HG02981 (cell line): Measurements from ENCODE around the gene TIMM50.
"Not testable (repeated sequence)": the region's sequence is repeated elsewhere in the genome, so short reads cannot be mapped to it uniquely, and the experiment has no call there.

Experiments
- ATAC-seq: cut with Tn5 transposase; IDR thresholded peaks from one replicate; pipeline ENCODE4 v1.9.1; 2021; ENCODE audit warnings: mild to moderate bottlenecking, moderate library complexity; ENCODE audit not compliant: unreplicated experiment

The TIMM50 gene

GRCh38 chr19:39480337-39481228 lies at the start of gene TIMM50:
TSS of gene TIMM50 (plus strand) at chr19:39480838. CDS start at chr19:39480854, 16 bp downstream.
- ATAC-seq: peak; percentile 86

DNA sequence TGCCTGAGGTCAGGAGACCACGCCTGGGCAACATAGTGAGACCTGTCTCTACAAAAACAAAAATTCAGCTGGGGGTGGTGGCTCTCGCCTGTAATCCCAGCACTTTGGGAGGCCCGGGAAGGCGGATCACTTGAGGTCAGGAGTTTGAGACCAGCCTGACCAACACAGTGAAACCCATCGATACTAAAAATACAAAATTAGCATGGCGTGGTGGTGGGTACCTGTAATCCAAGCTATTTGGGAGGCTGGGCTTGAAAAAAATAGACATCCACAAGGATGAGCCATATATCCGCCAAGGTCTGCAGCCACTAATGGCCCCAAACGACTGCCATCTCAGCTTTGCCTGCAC lies 48.0 kb upstream of the TIMM50 start:
- no peak for ATAC-seq

GRCh38 chr19:39433480-39434079 lies 47.1 kb upstream of the TIMM50 start:
- no peak for ATAC-seq

- ATAC-seq: no peak
Observed at GRCh38 chr19:39434123-39435076, 46.2 kb upstream of the TIMM50 start.

GRCh38 chr19:39435499-39436349 lies 44.9 kb upstream of the TIMM50 start, which contains the start of gene RPS16:
TSS of gene RPS16 (minus strand) at chr19:39435949. CDS start at chr19:39435895, 54 bp downstream.
- peak; percentile 80 for ATAC-seq

DNA sequence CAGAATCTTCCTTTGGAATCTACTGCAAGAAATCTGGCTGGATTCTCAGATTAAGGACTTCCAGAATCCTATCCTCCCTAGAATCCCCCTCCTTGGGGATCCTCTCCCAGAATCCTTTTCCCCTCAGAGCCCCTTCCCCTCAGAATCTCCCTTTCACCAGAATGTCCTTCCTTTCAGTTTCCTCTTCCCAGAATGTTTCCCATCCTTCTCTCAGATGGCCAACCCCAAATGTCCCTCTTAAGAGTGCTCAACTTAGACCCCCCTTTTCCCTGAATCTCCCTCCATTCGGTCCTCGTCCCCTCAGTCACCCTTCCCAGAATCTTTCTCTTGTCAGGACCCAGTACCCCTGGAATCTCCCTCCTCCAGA lies 44.3 kb upstream of the TIMM50 start:
- ATAC-seq: no peak

- ATAC-seq: no peak
Observed at GRCh38 chr19:39438270-39438934, 42.2 kb upstream of the TIMM50 start.

GRCh38 chr19:39444598-39445195 lies 35.9 kb upstream of the TIMM50 start:
- ATAC-seq: no peak

DNA sequence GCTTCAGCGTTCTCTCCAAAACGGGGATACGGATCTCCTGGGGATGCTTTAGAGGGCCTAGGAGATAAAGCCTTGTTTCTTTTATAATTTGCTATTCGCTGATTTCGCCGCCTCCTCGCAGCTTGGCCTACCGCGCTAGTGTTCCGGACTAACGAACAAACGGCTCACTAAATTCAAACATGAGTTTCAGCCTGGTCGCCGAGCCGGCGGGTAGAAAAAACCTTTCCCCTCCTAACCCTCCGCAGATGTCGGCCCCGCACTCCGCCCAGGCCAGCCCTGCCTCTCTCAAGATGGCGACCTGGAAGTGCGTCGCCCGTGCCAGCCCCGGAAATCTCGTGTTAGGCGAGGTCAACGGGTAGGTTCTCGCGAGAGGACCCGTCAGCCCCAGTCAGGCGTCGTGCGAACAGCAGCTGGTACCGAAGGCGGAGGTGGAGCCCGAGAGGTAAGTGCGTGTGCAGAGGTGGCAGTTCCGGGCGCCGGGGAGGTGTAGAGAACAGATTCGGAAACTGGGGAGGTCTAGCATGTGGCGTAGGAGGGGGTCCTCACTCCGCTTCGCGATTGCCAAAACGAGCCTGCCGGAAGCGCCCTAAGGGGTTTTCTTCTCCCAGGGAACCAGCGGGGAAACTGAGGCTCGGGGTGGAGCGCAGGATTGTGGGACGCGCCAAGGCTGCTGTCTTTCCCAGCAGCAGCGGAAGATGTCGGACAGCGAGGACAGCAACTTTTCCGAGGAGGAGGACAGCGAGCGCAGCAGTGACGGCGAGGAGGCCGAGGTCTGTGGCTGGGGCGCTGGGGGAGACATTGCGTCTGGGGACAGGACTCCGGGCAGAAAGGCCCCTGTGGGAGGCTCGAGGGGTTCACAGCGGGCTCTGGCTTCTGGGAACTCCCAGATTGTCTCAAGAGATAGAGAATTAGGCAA lies 35.2 kb upstream of the TIMM50 start, which contains the start of gene SUPT5H:
Gene SUPT5H, plus strand, starts transcription at position 387 of the 916 bp plus-strand sequence. Its CDS starts 309 bp downstream, at position 696.
- ATAC-seq: peak; percentile 76

GRCh38 chr19:39446365-39447084 lies 34.1 kb upstream of the TIMM50 start:
- no peak for ATAC-seq

- ATAC-seq: no peak
Observed at GRCh38 chr19:39448271-39448670, 32.4 kb upstream of the TIMM50 start.

DNA sequence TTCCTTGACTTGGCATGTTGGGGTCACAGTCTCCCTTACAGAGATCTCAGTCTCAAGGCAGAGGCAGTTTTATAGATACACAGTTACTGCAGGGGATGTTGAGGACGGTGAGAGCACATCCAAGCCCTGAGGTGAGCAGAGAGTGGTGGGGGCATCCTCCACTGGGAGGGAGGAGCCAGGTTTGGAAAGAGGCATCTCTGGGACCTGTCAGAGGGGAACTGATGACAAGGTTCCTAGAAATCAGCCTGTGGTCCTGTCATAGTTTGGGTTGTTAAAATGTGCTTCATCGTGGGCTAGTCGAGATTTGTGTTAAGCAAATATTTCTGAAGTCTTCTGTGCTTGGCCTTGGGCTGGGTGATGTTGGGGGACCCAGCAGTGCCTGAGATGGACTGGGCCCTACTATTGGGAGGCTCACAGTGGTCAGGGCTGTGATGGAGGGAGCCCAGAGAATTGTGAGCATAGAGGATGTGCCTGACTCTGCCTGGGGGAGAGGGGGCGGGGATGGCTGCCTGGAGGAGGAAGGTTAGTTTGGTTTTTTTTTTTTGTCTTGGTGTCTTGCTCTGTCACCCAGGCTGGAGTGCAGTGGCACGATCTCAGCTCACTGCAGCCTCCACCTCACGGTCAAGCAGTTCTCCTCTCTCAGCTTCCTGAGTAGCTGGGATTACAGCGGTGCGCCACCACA lies 31.4 kb upstream of the TIMM50 start:
- ATAC-seq: no peak

GRCh38 chr19:39451257-39451656 lies 29.4 kb upstream of the TIMM50 start:
- not testable (repeated sequence) for ATAC-seq

DNA sequence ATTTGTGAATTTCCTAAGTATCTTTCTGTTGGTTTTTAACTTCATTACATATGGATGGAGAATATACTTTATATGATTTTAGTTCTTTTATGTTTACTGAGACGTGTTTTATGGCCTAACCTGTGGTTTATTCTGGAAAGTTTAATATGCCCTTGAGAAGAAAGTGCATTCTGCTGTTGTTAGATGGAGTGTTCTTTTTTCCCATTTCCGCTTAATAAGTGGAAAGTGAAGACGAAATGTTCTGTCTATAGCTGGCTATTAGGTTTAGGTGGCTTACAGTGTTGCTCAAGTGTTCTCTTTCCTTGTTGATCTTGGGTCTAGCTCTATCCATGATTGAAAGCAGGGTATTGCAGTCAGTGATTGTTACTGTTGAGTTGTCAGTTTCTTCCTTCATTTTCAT lies 17.2 kb upstream of the TIMM50 start:
- no peak for ATAC-seq

- no peak for ATAC-seq
Observed at GRCh38 chr19:39465956-39466747, 14.5 kb upstream of the TIMM50 start.

- ATAC-seq: no peak
Observed at GRCh38 chr19:39467941-39468340, 12.7 kb upstream of the TIMM50 start.
